ENCODE data around the gene ANKRD10. TPM values are rescaled to one million over a fixed set of nuclear protein-coding genes. Genes with fewer than 3 reads are reported as not detected.

ANKRD10 gene
- total and polyA plus RNA-seq, 10 of the 15 experiments (the other 5 are each of a cell fraction or from before 2014, with no cell fraction given) = 47.1 to 199 (median 97.2) TPM

DNA sequence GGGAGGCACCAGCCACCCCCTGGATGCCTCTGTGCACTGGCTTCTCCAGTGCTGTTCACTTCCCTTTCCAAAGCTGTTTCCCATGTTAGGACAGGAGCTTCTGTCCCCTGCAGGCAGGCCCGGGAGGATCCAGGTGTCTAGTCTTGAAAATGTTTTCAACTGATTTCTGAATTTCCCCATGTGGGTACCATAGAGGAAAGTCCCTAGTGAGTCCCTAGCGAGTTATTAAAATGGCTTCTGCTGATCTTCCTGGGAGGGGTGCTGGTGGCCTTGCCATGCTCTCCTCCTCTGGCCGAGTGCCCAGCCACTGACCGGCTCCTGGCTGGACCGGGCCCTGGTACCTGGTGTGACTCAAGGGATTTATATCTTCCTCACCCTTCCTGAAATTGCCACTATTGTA is 5.2 kb upstream of the ANKRD10 start:
- POLR2A ChIA-PET = interaction anchor here (0.7 to 1.8 kb wide), 6 partner anchors 8 to 264 kb away, joined by 3 to 4 read pairs (median 3); no protein-coding TSS in a partner anchor
- DNase-seq (ENCODE audit: low read depth, low spot score) (no peak), FAIRE-seq (no peak), ATAC-seq (peak; percentile 30)
- no peaks in the 10 kb centered on the region for H3K27me3 ChIP-seq (replicated peaks in 1 of 2; ENCODE audit: control insufficient read depth in 2 of 2, insufficient read depth in 2 of 2, low read length in 1 of 2)
- TSS peak; percentile 89 for BruUV-seq (replicated peaks)
- H3K4me3 ChIP-seq = no peak overlapping the region
- WGBS (ENCODE audit: insufficient coverage, insufficient replicate concordance, low lambda C conversion rate, missing lambda C conversion rate) = 38% methylated on average over 5 of the region's 5 CpGs
- SMC1A ChIA-PET (ENCODE audit: uncharacterized antibody, unreplicated experiment) = interaction anchor here (1.0 to 1.6 kb wide), 3 partner anchors 116 to 172 kb away, joined by 3 to 4 read pairs (median 3); no protein-coding TSS in a partner anchor
- peaks cover 11% of the 10 kb centered on the region for H3K79me2 ChIP-seq (ENCODE audit: control insufficient read depth, insufficient read depth, low read length)
- H3K9ac ChIP-seq (ENCODE audit: control insufficient read depth, insufficient read depth, low read length) = 0 out of 2 replicates have a peak overlapping the region, but pooled peaks have one; percentile 9
- H3K27ac ChIP-seq (ENCODE audit: control insufficient read depth, insufficient read depth) = peak overlapping the region; percentile 69
- peak overlapping the region; percentile 59 for H2AFZ ChIP-seq (ENCODE audit: control insufficient read depth, low read depth, low read length)
- H3K36me3 ChIP-seq (ENCODE audit: control insufficient read depth in 2 of 2, insufficient read depth in 2 of 2, low read length in 1 of 2) = no peaks in the 10 kb centered on the region
- RAD21 ChIA-PET (ENCODE audit: unreplicated experiment) = interaction anchor here (0.6 to 3.0 kb wide), 6 partner anchors 13 to 148 kb away, joined by 3 to 11 read pairs (median 4); no protein-coding TSS in a partner anchor
- in situ Hi-C loops (cut with MboI) = loop anchor here (5.0 kb wide), 1 partner anchor 127 kb away; no protein-coding TSS in a partner anchor
- intact Hi-C loops (cut with micrococcal nuclease; ENCODE audit: unreplicated experiment) = loop anchor here (2.0 kb wide), 1 partner anchor 23 kb away; no protein-coding TSS in a partner anchor
- H3K4me1 ChIP-seq (ENCODE audit: control insufficient read depth, insufficient read depth, low read length) = peaks cover 28% of the 10 kb centered on the region
- peak overlapping the region; percentile 56; the same call in 1 of the 2 replicates for H3K4me2 ChIP-seq (ENCODE audit: control insufficient read depth, insufficient read depth)
- no peaks in the 10 kb centered on the region for H4K20me1 ChIP-seq (ENCODE audit: control insufficient read depth, insufficient read depth)
- CTCF ChIA-PET = interaction anchor here (1.4 to 2.1 kb wide), 3 partner anchors 9 to 148 kb away, joined by 4 to 6 read pairs (median 5); no protein-coding TSS in a partner anchor
- no peaks in the 10 kb centered on the region for H3K9me3 ChIP-seq (replicated peaks; ENCODE audit: control insufficient read depth, insufficient read depth, low read length)
- no peak for TF ChIP-seq SPI1 (IDR thresholded peaks at IDR 0.05; ENCODE audit: borderline replicate concordance, insufficient read depth, low read depth, low read length)
- TF ChIP-seq ETV6 (conservative IDR thresholded peaks at IDR 0.05 in 1 of 2, IDR thresholded peaks at IDR 0.05 in 1 of 2; ENCODE audit: borderline replicate concordance in 1 of 2, low read depth in 1 of 2) = no peak
- TF ChIP-seq EED (IDR thresholded peaks at IDR 0.05; ENCODE audit: low read depth) = peak; percentile 66
- TF ChIP-seq FOS (IDR thresholded peaks at IDR 0.05; ENCODE audit: borderline replicate concordance, extremely low read depth, insufficient read length) = no peak
- TF ChIP-seq, protein P1, sequence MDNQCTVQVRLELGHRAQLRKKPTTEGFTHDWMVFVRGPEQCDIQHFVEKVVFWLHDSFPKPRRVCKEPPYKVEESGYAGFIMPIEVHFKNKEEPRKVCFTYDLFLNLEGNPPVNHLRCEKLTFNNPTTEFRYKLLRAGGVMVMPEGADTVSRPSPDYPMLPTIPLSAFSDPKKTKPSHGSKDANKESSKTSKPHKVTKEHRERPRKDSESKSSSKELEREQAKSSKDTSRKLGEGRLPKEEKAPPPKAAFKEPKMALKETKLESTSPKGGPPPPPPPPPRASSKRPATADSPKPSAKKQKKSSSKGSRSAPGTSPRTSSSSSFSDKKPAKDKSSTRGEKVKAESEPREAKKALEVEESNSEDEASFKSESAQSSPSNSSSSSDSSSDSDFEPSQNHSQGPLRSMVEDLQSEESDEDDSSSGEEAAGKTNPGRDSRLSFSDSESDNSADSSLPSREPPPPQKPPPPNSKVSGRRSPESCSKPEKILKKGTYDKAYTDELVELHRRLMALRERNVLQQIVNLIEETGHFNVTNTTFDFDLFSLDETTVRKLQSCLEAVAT (IDR thresholded peaks at IDR 0.05) = no peak
- no peak for TF ChIP-seq EGR1 (IDR thresholded peaks at IDR 0.05; ENCODE audit: borderline replicate concordance in 1 of 2, low read depth in 2 of 2, low read length in 2 of 2)
- no peak for TF ChIP-seq SUZ12 (IDR thresholded peaks at IDR 0.05; ENCODE audit: unreplicated experiment)
- TF ChIP-seq, protein P2, sequence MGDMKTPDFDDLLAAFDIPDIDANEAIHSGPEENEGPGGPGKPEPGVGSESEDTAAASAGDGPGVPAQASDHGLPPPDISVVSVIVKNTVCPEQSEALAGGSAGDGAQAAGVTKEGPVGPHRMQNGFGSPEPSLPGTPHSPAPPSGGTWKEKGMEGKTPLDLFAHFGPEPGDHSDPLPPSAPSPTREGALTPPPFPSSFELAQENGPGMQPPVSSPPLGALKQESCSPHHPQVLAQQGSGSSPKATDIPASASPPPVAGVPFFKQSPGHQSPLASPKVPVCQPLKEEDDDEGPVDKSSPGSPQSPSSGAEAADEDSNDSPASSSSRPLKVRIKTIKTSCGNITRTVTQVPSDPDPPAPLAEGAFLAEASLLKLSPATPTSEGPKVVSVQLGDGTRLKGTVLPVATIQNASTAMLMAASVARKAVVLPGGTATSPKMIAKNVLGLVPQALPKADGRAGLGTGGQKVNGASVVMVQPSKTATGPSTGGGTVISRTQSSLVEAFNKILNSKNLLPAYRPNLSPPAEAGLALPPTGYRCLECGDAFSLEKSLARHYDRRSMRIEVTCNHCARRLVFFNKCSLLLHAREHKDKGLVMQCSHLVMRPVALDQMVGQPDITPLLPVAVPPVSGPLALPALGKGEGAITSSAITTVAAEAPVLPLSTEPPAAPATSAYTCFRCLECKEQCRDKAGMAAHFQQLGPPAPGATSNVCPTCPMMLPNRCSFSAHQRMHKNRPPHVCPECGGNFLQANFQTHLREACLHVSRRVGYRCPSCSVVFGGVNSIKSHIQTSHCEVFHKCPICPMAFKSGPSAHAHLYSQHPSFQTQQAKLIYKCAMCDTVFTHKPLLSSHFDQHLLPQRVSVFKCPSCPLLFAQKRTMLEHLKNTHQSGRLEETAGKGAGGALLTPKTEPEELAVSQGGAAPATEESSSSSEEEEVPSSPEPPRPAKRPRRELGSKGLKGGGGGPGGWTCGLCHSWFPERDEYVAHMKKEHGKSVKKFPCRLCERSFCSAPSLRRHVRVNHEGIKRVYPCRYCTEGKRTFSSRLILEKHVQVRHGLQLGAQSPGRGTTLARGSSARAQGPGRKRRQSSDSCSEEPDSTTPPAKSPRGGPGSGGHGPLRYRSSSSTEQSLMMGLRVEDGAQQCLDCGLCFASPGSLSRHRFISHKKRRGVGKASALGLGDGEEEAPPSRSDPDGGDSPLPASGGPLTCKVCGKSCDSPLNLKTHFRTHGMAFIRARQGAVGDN (IDR thresholded peaks at IDR 0.05) = 0 out of 2 replicates have a peak, but pooled peaks have one; percentile 44
- no peak for TF ChIP-seq PRDM15 (CRISPR knock-in tag; IDR thresholded peaks at IDR 0.05)
